ENCODE measurements around the gene NUDT11. TPM values are rescaled to one million over a fixed set of nuclear protein-coding genes. Genes with fewer than 3 reads are reported as not detected.
"Not testable (repeated sequence)": the region's sequence is repeated elsewhere in the genome, so short reads cannot be mapped to it uniquely, and the experiment has no call there.

The NUDT11 gene
- 1 to 10 TPM in 1 of 2 donors, under 1 TPM in 1; 0.75 to 1.3 TPM for total RNA-seq

- ATAC-seq, result peak; percentile 83 to 90
- Mint-ChIP-seq H3K36me3 (peaks cover 0 to 5% of the 10 kb centered on the region in 2 donors), H3K27ac (peak within 1 kb of the TSS in 1 of 2 donors; percentile 55), H3K9me3 (no peaks in the 10 kb centered on the region)
- peak; percentile 54 to 58 for DNase-seq (ENCODE audit: low spot score in 2 of 2)
These were observed at the start of gene NUDT11 for GRCh38 chrX:51496501-51497291. Gene NUDT11 (minus strand): TSS chrX:51496592. CDS start chrX:51496444, 148 bp downstream.

GRCh38 chrX:51520393-51520792, 24.0 kb upstream of the NUDT11 start:
- Mint-ChIP-seq H3K36me3 (peaks cover 0 to 2% of the 10 kb centered on the region in 2 donors), H3K9me3 (peaks cover 0 to under 1% of the 10 kb centered on the region in 2 donors), H3K27ac (no peak overlapping the region)
- DNase-seq (ENCODE audit: low spot score in 2 of 2), result no peak
- no peak for ATAC-seq

- H3K36me3 Mint-ChIP-seq; DNase-seq (ENCODE audit: low spot score in 2 of 2): not testable (repeated sequence)
These were observed 22.7 kb upstream of the NUDT11 start for GRCh38 chrX:51519131-51519530.

GRCh38 chrX:51507551-51507950, 11.2 kb upstream of the NUDT11 start:
- no peak for ATAC-seq
- Mint-ChIP-seq H3K9me3 (peaks cover 4 to 6% of the 10 kb centered on the region in 2 donors), H3K27ac (no peak overlapping the region), H3K36me3 (no peaks in the 10 kb centered on the region)
- DNase-seq (ENCODE audit: low spot score in 2 of 2), result no peak

More at GRCh38 chrX:51519131-51519530, 22.7 kb upstream of the NUDT11 start:
- ATAC-seq, H3K9me3 Mint-ChIP-seq, H3K27ac Mint-ChIP-seq: not testable (repeated sequence)

GRCh38 chrX:51495701-51496488, 497 bp downstream of the NUDT11 start:
- ATAC-seq (peak; percentile 41 to 49), DNase-seq (ENCODE audit: low spot score in 2 of 2) (peak in 1 of 2 donors; percentile 2)
- not testable (repeated sequence) for H3K36me3 Mint-ChIP-seq, H3K9me3 Mint-ChIP-seq, H3K27ac Mint-ChIP-seq

GRCh38 chrX:51494409-51494808, 2.0 kb downstream of the NUDT11 start:
- ATAC-seq (no peak), DNase-seq (ENCODE audit: low spot score in 2 of 2) (no peak)
- H3K9me3 Mint-ChIP-seq, result no peaks in the 10 kb centered on the region
- no peak overlapping the region for H3K27ac Mint-ChIP-seq
- peaks cover 0 to 5% of the 10 kb centered on the region in 2 donors for H3K36me3 Mint-ChIP-seq

GRCh38 chrX:51487960-51488267, 8.5 kb downstream of the NUDT11 start:
- H3K9me3 Mint-ChIP-seq, result no peaks in the 10 kb centered on the region
- ATAC-seq (no peak), DNase-seq (ENCODE audit: low spot score in 2 of 2) (no peak)
- H3K36me3 Mint-ChIP-seq, result no peaks in the 10 kb centered on the region
- no peak overlapping the region for H3K27ac Mint-ChIP-seq

GRCh38 chrX:51484616-51485015, 11.8 kb downstream of the NUDT11 start:
- no peaks in the 10 kb centered on the region for H3K36me3 Mint-ChIP-seq
- no peak overlapping the region for H3K27ac Mint-ChIP-seq
- ATAC-seq, result no peak
- no peak for DNase-seq (ENCODE audit: low spot score in 2 of 2)
- H3K9me3 Mint-ChIP-seq, result no peaks in the 10 kb centered on the region

- H3K36me3 Mint-ChIP-seq; ATAC-seq; DNase-seq (ENCODE audit: low spot score in 2 of 2); H3K9me3 Mint-ChIP-seq; H3K27ac Mint-ChIP-seq: not testable (repeated sequence)
These were observed 14.0 kb downstream of the NUDT11 start for GRCh38 chrX:51482411-51482810.

GRCh38 chrX:51476930-51477329, 19.5 kb downstream of the NUDT11 start:
- DNase-seq (ENCODE audit: low spot score in 2 of 2) (no peak), ATAC-seq (no peak)
- Mint-ChIP-seq H3K36me3 (no peaks in the 10 kb centered on the region), H3K9me3 (peaks cover 0 to 3% of the 10 kb centered on the region in 2 donors), H3K27ac (no peak overlapping the region)

- ATAC-seq (no peak), DNase-seq (ENCODE audit: low spot score in 2 of 2) (no peak)
- Mint-ChIP-seq H3K27ac (no peak overlapping the region), H3K36me3 (no peaks in the 10 kb centered on the region), H3K9me3 (no peaks in the 10 kb centered on the region)
These were observed 33.1 kb downstream of the NUDT11 start for GRCh38 chrX:51463322-51463721.

- DNase-seq (ENCODE audit: low spot score in 2 of 2) (peak in 1 of 2 donors; percentile 2), ATAC-seq (no peak)
- Mint-ChIP-seq H3K27ac (no peak overlapping the region), H3K9me3 (no peaks in the 10 kb centered on the region), H3K36me3 (no peaks in the 10 kb centered on the region)
These were observed 35.0 kb downstream of the NUDT11 start for GRCh38 chrX:51461053-51462044.

- Mint-ChIP-seq H3K9me3 (no peaks in the 10 kb centered on the region), H3K27ac (no peak overlapping the region), H3K36me3 (no peaks in the 10 kb centered on the region)
- DNase-seq (ENCODE audit: low spot score in 2 of 2) (peak in 1 of 2 donors; percentile 20), ATAC-seq (no peak)
These were observed 37.3 kb downstream of the NUDT11 start for GRCh38 chrX:51459125-51459524.

GRCh38 chrX:51456814-51457213, 39.6 kb downstream of the NUDT11 start:
- Mint-ChIP-seq H3K27ac (no peak overlapping the region), H3K36me3 (no peaks in the 10 kb centered on the region), H3K9me3 (no peaks in the 10 kb centered on the region)
- no peak for ATAC-seq
- no peak for DNase-seq (ENCODE audit: low spot score in 2 of 2)

GRCh38 chrX:51456246-51456645, 40.1 kb downstream of the NUDT11 start:
- no peaks in the 10 kb centered on the region for H3K36me3 Mint-ChIP-seq
- H3K27ac Mint-ChIP-seq, result no peak overlapping the region
- no peaks in the 10 kb centered on the region for H3K9me3 Mint-ChIP-seq
- ATAC-seq, result no peak
- no peak for DNase-seq (ENCODE audit: low spot score in 2 of 2)

GRCh38 chrX:51440365-51440764, 56.0 kb downstream of the NUDT11 start:
- peaks cover 3 to 9% of the 10 kb centered on the region in 2 donors for H3K9me3 Mint-ChIP-seq
- DNase-seq (ENCODE audit: low spot score in 2 of 2), result no peak
- no peak overlapping the region for H3K27ac Mint-ChIP-seq
- no peak for ATAC-seq
- no peaks in the 10 kb centered on the region for H3K36me3 Mint-ChIP-seq

All from activated naive CD4-positive, alpha-beta T cell treated with anti-CD3 and anti-CD28 coated beads, Interleukin-2, amount 50 U/mL, for 72 hours (primary cell).